NT2/D1 (cell line): ENCODE data around the gene RELN.

Experiments used
- SUZ12 ChIP-seq: IDR thresholded peaks from 2 replicates; pipeline ENCODE4 v1.6.1; 2011; ENCODE audit not compliant: insufficient read length, insufficient read depth; ENCODE audit errors: extremely low read depth
- YY1 ChIP-seq: IDR thresholded peaks from 2 replicates; pipeline ENCODE4 v1.6.1; 2011; ENCODE audit not compliant: insufficient read length, insufficient read depth
- ZNF274 ChIP-seq: IDR thresholded peaks from 2 replicates; pipeline ENCODE4 v1.6.1; 2011; ENCODE audit warnings: mild to moderate bottlenecking, low read depth, low read length

GRCh38 chr7:104034679-104035078 is 45.2 kb upstream of the RELN start:
- no peak for TF ChIP-seq YY1
- no peak for TF ChIP-seq ZNF274
- no peak for TF ChIP-seq SUZ12
